Neuronal stem cell (in vitro differentiated cells): ENCODE data around the gene CACNA1H.

Source experiments
- DNase-seq: peaks from one replicate; pipeline ENCODE4 v3.0.0-alpha.2; 2013; ENCODE audit warnings: low spot score
- H2AFZ ChIP-seq: one replicate; pipeline ENCODE4 v1.6.1; 2013; ENCODE audit warnings: mild to moderate bottlenecking, low read length, inconsistent platforms
- H2AK5ac ChIP-seq: 2 replicates; pipeline ENCODE4 v1.6.1; 2013; ENCODE audit warnings: low read depth, mild to moderate bottlenecking, inconsistent platforms, low read length, moderate library complexity, mixed read lengths
- H2BK120ac ChIP-seq: 2 replicates; pipeline ENCODE4 v1.6.1; 2013; ENCODE audit warnings: low read depth, mild to moderate bottlenecking, inconsistent platforms, low read length, moderate library complexity, mixed read lengths
- H2BK12ac ChIP-seq: one replicate; pipeline ENCODE4 v1.6.1; 2013; ENCODE audit warnings: low read length, inconsistent platforms
- H2BK15ac ChIP-seq: 2 replicates; pipeline ENCODE4 v1.6.1; 2013; ENCODE audit warnings: mild to moderate bottlenecking, low read length, inconsistent platforms, mixed read lengths
- H2BK5ac ChIP-seq: one replicate; pipeline ENCODE4 v1.6.1; 2013; ENCODE audit warnings: inconsistent platforms, mild to moderate bottlenecking, low read length, moderate library complexity
- H3K14ac ChIP-seq: one replicate; pipeline ENCODE4 v1.6.1; 2013; ENCODE audit warnings: low read length, inconsistent platforms
- H3K18ac ChIP-seq: 2 replicates; pipeline ENCODE4 v1.6.1; 2013; ENCODE audit warnings: low read length, inconsistent platforms
- H3K23ac ChIP-seq: 2 replicates; pipeline ENCODE4 v1.6.1; 2013; ENCODE audit warnings: low read depth, mild to moderate bottlenecking, mixed read lengths, low read length, inconsistent platforms; ENCODE audit not compliant: poor library complexity
- H3K27ac ChIP-seq: replicated peaks from 3 replicates; pipeline ENCODE4 v1.5.1; 2013; ENCODE audit warnings: low read length, inconsistent platforms
- H3K27me3 ChIP-seq, 3 experiments: 2 replicates each; pipeline ENCODE4 v1.6.1; 2013; ENCODE audit warnings: low read length in 3 of 3, mild to moderate bottlenecking in 2 of 3, inconsistent platforms in 1 of 3, low read depth in 1 of 3, mixed read lengths in 1 of 3, moderate library complexity in 1 of 3; ENCODE audit not compliant: control insufficient read depth in 3 of 3, insufficient read depth in 3 of 3
- H3K36me3 ChIP-seq, 2 donors: replicated peaks in 1 of 2; 2 replicates each; pipeline ENCODE4 v1.6.1; 2013; ENCODE audit warnings: low read length in 2 of 2; ENCODE audit not compliant: control insufficient read depth in 2 of 2, insufficient read depth in 2 of 2
- H3K4ac ChIP-seq: 2 replicates; pipeline ENCODE4 v1.6.1; 2013; ENCODE audit warnings: inconsistent platforms, mild to moderate bottlenecking, low read length, moderate library complexity
- H3K4me1 ChIP-seq, 2 donors: 1 replicate in 1 of 2; 2 replicates in 1 of 2; pipeline ENCODE4 v1.6.1; 2013; ENCODE audit warnings: low read length in 2 of 2, low read depth in 1 of 2; ENCODE audit not compliant: control insufficient read depth in 2 of 2, insufficient read depth in 1 of 2
- H3K4me2 ChIP-seq: one replicate; pipeline ENCODE4 v1.6.1; 2013; ENCODE audit warnings: mild to moderate bottlenecking, low read length, inconsistent platforms; ENCODE audit not compliant: insufficient read depth, poor library complexity, severe bottlenecking
- H3K4me3 ChIP-seq, 2 donors: 2 replicates each; pipeline ENCODE4 v1.5.1; 2013; ENCODE audit warnings: low read length in 2 of 2, mild to moderate bottlenecking in 2 of 2, inconsistent platforms in 1 of 2, moderate library complexity in 1 of 2
- H3K79me1 ChIP-seq: one replicate; pipeline ENCODE4 v1.6.1; 2013; ENCODE audit warnings: low read depth, mild to moderate bottlenecking, inconsistent platforms, low read length, moderate library complexity
- H3K9ac ChIP-seq: one replicate; pipeline ENCODE4 v1.6.1; 2013; ENCODE audit warnings: mild to moderate bottlenecking, low read depth, low read length, inconsistent platforms; ENCODE audit not compliant: poor library complexity
- H3K9me3 ChIP-seq, 2 donors: replicated peaks in 1 of 2; 2 replicates each; pipeline versions ENCODE3 to v1.6.1; 2013; ENCODE audit warnings: low read length in 2 of 2, mild to moderate bottlenecking in 2 of 2, inconsistent platforms in 1 of 2, low read depth in 1 of 2, mixed read lengths in 1 of 2, moderate library complexity in 1 of 2; ENCODE audit not compliant: control insufficient read depth in 2 of 2, insufficient read depth in 1 of 2
- H4K8ac ChIP-seq: one replicate; pipeline ENCODE4 v1.6.1; 2013; ENCODE audit warnings: low read depth, mild to moderate bottlenecking, inconsistent platforms, low read length, moderate library complexity
- H4K91ac ChIP-seq: one replicate; pipeline ENCODE4 v1.6.1; 2013; ENCODE audit warnings: low read length, low read depth, mild to moderate bottlenecking, inconsistent platforms; ENCODE audit not compliant: poor library complexity
- WGBS, 2 donors: extraction: QIAGEN DNeasy Blood & Tissue Kit; methylation state at CpG; one replicate each; pipeline ENCODE4 v1.1.7; 2013; ENCODE audit warnings: missing lambda C conversion rate in 2 of 2, mixed read lengths in 1 of 2; ENCODE audit not compliant: insufficient read length in 2 of 2, insufficient replicate concordance in 1 of 2; ENCODE audit errors: extremely low coverage in 2 of 2; 5-methylcytosine and 5-hydroxymethylcytosine counted together

Gene CACNA1H

GRCh38 chr16:1153480-1154160 lies 714 bp downstream of the CACNA1H start:
- no CpG with 5 or more reads among the region's 94 CpGs for WGBS, 2 donors
- peak overlapping the region; percentile 89 for H2AK5ac ChIP-seq
- H2BK5ac ChIP-seq: no peak overlapping the region
- H3K27ac ChIP-seq: no peak overlapping the region
- no peak for DNase-seq
- H4K91ac ChIP-seq: no peak overlapping the region
- H2AFZ ChIP-seq: peak overlapping the region; percentile 17
- H3K4me3 ChIP-seq: peak overlapping the region; percentile 43 to 92
- peak overlapping the region; percentile 97 for H3K4me2 ChIP-seq
- H3K79me1 ChIP-seq: peaks cover 14% of the 10 kb centered on the region
- no peak overlapping the region for H4K8ac ChIP-seq
- H3K4me1 ChIP-seq: peaks cover 11 to 15% of the 10 kb centered on the region in 2 donors
- no peak overlapping the region for H3K4ac ChIP-seq
- H3K9me3 ChIP-seq: peaks cover 0 to 2% of the 10 kb centered on the region in 2 donors
- H3K36me3 ChIP-seq: no peaks in the 10 kb centered on the region
- H3K14ac ChIP-seq: peak overlapping the region; percentile 97
- no peak overlapping the region for H2BK12ac ChIP-seq
- no peak overlapping the region for H2BK120ac ChIP-seq
- H2BK15ac ChIP-seq: no peak overlapping the region
- peaks cover 0 to 26% (median 0%) of the 10 kb centered on the region in 3 experiments for H3K27me3 ChIP-seq
- H3K9ac ChIP-seq: peak overlapping the region; percentile 90
- H3K18ac ChIP-seq: peak overlapping the region; percentile 93
- H3K23ac ChIP-seq: no peak overlapping the region

- Histone ChIP-seq H2BK15ac (no peak overlapping the region), H3K27me3 (peaks cover 0 to 19% (median 0%) of the 10 kb centered on the region in 3 experiments), H3K9me3 (no peaks in the 10 kb centered on the region), H3K79me1 (peaks cover 17% of the 10 kb centered on the region), H3K4me2 (peak overlapping the region; percentile 57), H3K4me3 (peak overlapping the region; percentile 43 to 73), H2AK5ac (peak overlapping the region; percentile 89), H3K27ac (no peak overlapping the region), H2BK12ac (peak overlapping the region; percentile 41), H2AFZ (no peak overlapping the region), H3K14ac (no peak overlapping the region), H3K23ac (peak overlapping the region; percentile 89), H4K91ac (no peak overlapping the region), H2BK5ac (peak overlapping the region; percentile 75), H3K4ac (no peak overlapping the region), H3K36me3 (no peaks in the 10 kb centered on the region), H3K18ac (peak overlapping the region; percentile 83), H3K4me1 (peaks cover 15 to 16% of the 10 kb centered on the region in 2 donors), H2BK120ac (no peak overlapping the region), H4K8ac (no peak overlapping the region), H3K9ac (peak overlapping the region; percentile 60)
- WGBS, 2 donors: no CpG with 5 or more reads among the region's 31 CpGs
- no peak for DNase-seq
Measured at GRCh38 chr16:1154291-1154886, 1.5 kb downstream of the CACNA1H start.

GRCh38 chr16:1154887-1155331 lies 2.0 kb downstream of the CACNA1H start:
- Histone ChIP-seq H3K27me3 (peaks cover 0 to 19% (median 0%) of the 10 kb centered on the region in 3 experiments), H4K8ac (no peak overlapping the region), H3K4me3 (no peak overlapping the region), H2BK5ac (peak overlapping the region; percentile 75), H3K9me3 (no peaks in the 10 kb centered on the region), H3K4me1 (peaks cover 17 to 21% of the 10 kb centered on the region in 2 donors), H2AK5ac (peak overlapping the region; percentile 89), H2BK12ac (peak overlapping the region; percentile 41), H3K36me3 (no peaks in the 10 kb centered on the region), H3K79me1 (peaks cover 18% of the 10 kb centered on the region), H2AFZ (no peak overlapping the region), H2BK15ac (no peak overlapping the region), H4K91ac (no peak overlapping the region), H3K9ac (no peak overlapping the region), H3K14ac (no peak overlapping the region), H3K4ac (no peak overlapping the region), H3K27ac (no peak overlapping the region), H3K4me2 (no peak overlapping the region), H2BK120ac (no peak overlapping the region), H3K23ac (no peak overlapping the region), H3K18ac (peak overlapping the region; percentile 76)
- WGBS, 2 donors: no CpG with 5 or more reads among the region's 23 CpGs
- no peak for DNase-seq

DNA sequence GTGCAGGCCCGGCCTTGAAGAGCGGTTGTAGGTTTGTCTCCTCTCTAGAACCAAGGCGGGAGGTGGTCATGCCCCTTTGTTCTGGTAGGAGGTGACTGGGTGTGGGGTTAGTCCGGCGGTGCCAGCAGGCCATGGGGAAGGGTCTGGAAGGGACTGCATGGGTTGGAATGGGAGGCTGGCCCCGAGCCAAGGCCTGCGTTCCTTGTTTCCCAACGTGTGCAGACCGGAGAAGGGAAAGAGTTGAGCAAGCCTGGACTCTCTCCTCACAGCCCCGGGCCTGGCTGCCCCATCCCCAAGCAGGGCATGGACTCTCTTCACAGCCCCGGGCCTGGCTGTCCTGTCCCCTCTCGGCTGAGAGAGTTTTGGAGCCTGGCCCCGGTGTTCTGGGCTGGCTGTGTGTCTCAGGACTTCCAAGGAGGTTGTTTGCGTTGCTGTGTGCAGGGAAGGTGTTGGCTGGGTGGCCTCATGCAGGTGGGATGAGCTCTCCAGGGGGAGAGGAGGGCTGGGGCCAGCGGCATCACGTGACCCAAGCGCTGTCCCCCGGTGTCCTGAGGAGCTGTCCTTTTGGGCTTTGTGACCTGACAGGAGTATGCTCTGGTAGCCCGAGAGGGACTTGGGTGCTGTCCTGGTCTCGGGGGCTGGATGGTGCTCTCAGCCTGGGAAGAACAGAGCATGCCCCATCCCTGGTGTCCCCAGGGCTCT lies 2.6 kb downstream of the CACNA1H start:
- peak overlapping the region; percentile 16 for H2BK12ac ChIP-seq
- no peak overlapping the region for H3K4ac ChIP-seq
- WGBS, 2 donors: no CpG with 5 or more reads among the region's 20 CpGs
- H3K18ac ChIP-seq: peak overlapping the region; percentile 28
- H2AK5ac ChIP-seq: peak overlapping the region; percentile 5
- no peaks in the 10 kb centered on the region for H3K9me3 ChIP-seq
- H2BK15ac ChIP-seq: peak overlapping the region; percentile 55
- H3K27me3 ChIP-seq: peaks cover 0 to 19% (median 0%) of the 10 kb centered on the region in 3 experiments
- H3K4me2 ChIP-seq: no peak overlapping the region
- H4K8ac ChIP-seq: no peak overlapping the region
- no peak overlapping the region for H2AFZ ChIP-seq
- H4K91ac ChIP-seq: peak overlapping the region; percentile 12
- peak overlapping the region; percentile 44 for H3K9ac ChIP-seq
- H3K27ac ChIP-seq: no peak overlapping the region
- H3K36me3 ChIP-seq: no peaks in the 10 kb centered on the region
- H3K23ac ChIP-seq: peak overlapping the region; percentile 93
- peaks cover 19 to 26% of the 10 kb centered on the region in 2 donors for H3K4me1 ChIP-seq
- DNase-seq: no peak
- H3K14ac ChIP-seq: no peak overlapping the region
- peak overlapping the region; percentile 75 for H2BK5ac ChIP-seq
- H3K79me1 ChIP-seq: peaks cover 19% of the 10 kb centered on the region
- no peak overlapping the region for H3K4me3 ChIP-seq
- H2BK120ac ChIP-seq: no peak overlapping the region
